H1 (cell line): Measurements from ENCODE around the gene ARHGAP26. TPM values are rescaled to one million over a fixed set of nuclear protein-coding genes. Genes with fewer than 3 reads are reported as not detected.
"Not testable (repeated sequence)": the region's sequence is repeated elsewhere in the genome, so short reads cannot be mapped to it uniquely, and the experiment has no call there.

ENCODE experiments used
- CTCF ChIA-PET: fragments of 300-600 bp; sonication (Branson Sonifier 250); formaldehyde crosslinking; loops from one replicate; lab custom pipeline; 2021; ENCODE audit not compliant: partially characterized antibody; lab: Charles Lee
- POLR2A ChIA-PET: fragments of 300-600 bp; sonication (Branson Sonifier 250); formaldehyde crosslinking; loops from one replicate; lab custom pipeline; 2021; ENCODE audit warnings: inconsistent platforms; ENCODE audit not compliant: partially characterized antibody; lab: Charles Lee
- DNase-seq, 2 experiments: peaks; one replicate each; pipeline versions ENCODE4 v3.0.0 to v3.0.0-alpha.2; 2010 to 2022; ENCODE audit warnings: low spot score in 2 of 2, low read depth in 1 of 2, mixed read lengths in 1 of 2
- FAIRE-seq: peaks from 2 replicates; lab custom pipeline; 2011; peaks lifted over from hg19 to GRCh38; lab: Jason Lieb, UNC
- H2AFZ ChIP-seq: 2 replicates; pipeline ENCODE4 v1.8.1; 2012; ENCODE audit warnings: low read length, inconsistent platforms
- H2AK5ac ChIP-seq: 2 replicates; pipeline ENCODE4 v1.6.1; 2013; ENCODE audit warnings: low read depth, low read length
- H2BK120ac ChIP-seq: replicated peaks from 2 replicates; pipeline ENCODE3; 2013; ENCODE audit warnings: low read depth, low read length, inconsistent platforms
- H2BK12ac ChIP-seq: 2 replicates; pipeline ENCODE4 v1.6.1; 2013; ENCODE audit warnings: low read depth, low read length
- H2BK15ac ChIP-seq: 2 replicates; pipeline ENCODE4 v1.6.1; 2013; ENCODE audit warnings: low read length
- H2BK20ac ChIP-seq: 2 replicates; pipeline ENCODE4 v1.6.1; 2013; ENCODE audit warnings: low read length
- H2BK5ac ChIP-seq: 2 replicates; pipeline ENCODE4 v1.6.1; 2013; ENCODE audit warnings: low read depth, low read length
- H3K14ac ChIP-seq: 2 replicates; pipeline ENCODE4 v1.6.1; 2013; ENCODE audit warnings: inconsistent platforms; ENCODE audit not compliant: insufficient read length
- H3K18ac ChIP-seq: 2 replicates; pipeline ENCODE4 v1.6.1; 2013; ENCODE audit warnings: low read length; ENCODE audit errors: extremely low read depth
- H3K23ac ChIP-seq: 2 replicates; pipeline ENCODE4 v1.6.1; 2013; ENCODE audit warnings: inconsistent platforms; ENCODE audit not compliant: insufficient read length
- H3K23me2 ChIP-seq: 2 replicates; pipeline ENCODE4 v1.6.1; 2013; ENCODE audit warnings: low read depth, low read length
- H3K27ac ChIP-seq: 2 replicates; pipeline ENCODE4 v1.6.1; 2011; ENCODE audit warnings: low read depth, low read length, inconsistent platforms
- H3K27me3 ChIP-seq, 4 experiments: replicated peaks in 1 of 4; 1 replicate in 1 of 4; 2 replicates in 3 of 4; pipeline versions ENCODE4 v1.6.1 to v1.8.1; 2011 to 2013; ENCODE audit warnings: low read length in 3 of 4, mild to moderate bottlenecking in 3 of 4, inconsistent platforms in 2 of 4, mixed read lengths in 2 of 4, moderate library complexity in 1 of 4; ENCODE audit not compliant: control insufficient read depth in 3 of 4, insufficient read depth in 3 of 4; ENCODE audit errors: extremely low read depth in 1 of 4
- H3K36me3 ChIP-seq, 4 experiments: 2 replicates each; pipeline versions ENCODE4 v1.6.1 to v1.8.1; 2011 to 2013; ENCODE audit warnings: mild to moderate bottlenecking in 4 of 4, low read length in 3 of 4, moderate library complexity in 2 of 4, control low read depth in 1 of 4, inconsistent platforms in 1 of 4; ENCODE audit not compliant: insufficient read depth in 4 of 4, control insufficient read depth in 2 of 4
- H3K4ac ChIP-seq: replicated peaks from 2 replicates; pipeline ENCODE3; 2013; ENCODE audit warnings: low read length, low read depth, mixed read lengths, inconsistent platforms; ENCODE audit not compliant: insufficient read length
- H3K4me1 ChIP-seq, 4 experiments: replicated peaks in 1 of 4; 1 replicate in 1 of 4; 2 replicates in 3 of 4; pipeline versions ENCODE4 v1.6.1 to v1.8.1; 2011 to 2013; ENCODE audit warnings: low read length in 3 of 4, inconsistent platforms in 2 of 4, mixed read lengths in 1 of 4; ENCODE audit not compliant: insufficient read depth in 4 of 4, control insufficient read depth in 3 of 4
- H3K4me2 ChIP-seq, 2 experiments: 2 replicates each; pipeline versions ENCODE4 v1.6.1 to v1.8.1; 2011 to 2013; ENCODE audit warnings: low read depth in 2 of 2, low read length in 2 of 2, control low read depth in 1 of 2, inconsistent platforms in 1 of 2, mild to moderate bottlenecking in 1 of 2; ENCODE audit not compliant: insufficient read depth in 1 of 2
- H3K4me3 ChIP-seq, 4 experiments: fragments of 200-600, 300-600 bp in 1 of 4; sonication (generic), shearing (Covaris generic), sonication (Bioruptor Twin) in 1 of 4; 2 replicates each; pipeline versions ENCODE4 v1.5.1 to v1.8.1; 2011 to 2016; ENCODE audit warnings: low read length in 4 of 4, low read depth in 3 of 4, control low read depth in 2 of 4, inconsistent platforms in 2 of 4, mild to moderate bottlenecking in 2 of 4, mixed read lengths in 1 of 4, moderate library complexity in 1 of 4; ENCODE audit not compliant: insufficient read depth in 2 of 4; ENCODE audit errors: extremely low read depth in 1 of 4
- H3K56ac ChIP-seq: replicated peaks from 2 replicates; pipeline ENCODE3; 2013; ENCODE audit warnings: low read depth, mild to moderate bottlenecking, mixed read lengths, low read length, inconsistent platforms; ENCODE audit not compliant: insufficient read length
- H3K79me1 ChIP-seq: 2 replicates; pipeline ENCODE4 v1.6.1; 2013; ENCODE audit warnings: low read depth, low read length, control low read depth
- H3K79me2 ChIP-seq, 2 experiments: 2 replicates each; pipeline versions ENCODE4 v1.6.1 to v1.8.1; 2012 to 2013; ENCODE audit warnings: low read length in 2 of 2, mild to moderate bottlenecking in 2 of 2, inconsistent platforms in 1 of 2; ENCODE audit not compliant: insufficient read depth in 2 of 2, control insufficient read depth in 1 of 2
- H3K9ac ChIP-seq, 4 experiments: replicated peaks in 1 of 4; 1 replicate in 1 of 4; 2 replicates in 3 of 4; pipeline versions ENCODE4 v1.6.1 to v1.8.1; 2011 to 2013; ENCODE audit warnings: low read depth in 3 of 4, low read length in 3 of 4, control low read depth in 2 of 4, mild to moderate bottlenecking in 2 of 4, moderate library complexity in 2 of 4, inconsistent platforms in 1 of 4; ENCODE audit errors: extremely low read depth in 1 of 4
- H3K9me3 ChIP-seq, 2 experiments: 2 replicates each; pipeline versions ENCODE4 v1.6.1 to v1.8.1; 2012 to 2013; ENCODE audit warnings: mild to moderate bottlenecking in 2 of 2, moderate library complexity in 2 of 2, control low read depth in 1 of 2, inconsistent platforms in 1 of 2, low read depth in 1 of 2, low read length in 1 of 2, mixed read lengths in 1 of 2; ENCODE audit not compliant: insufficient read depth in 2 of 2
- H4K20me1 ChIP-seq, 2 experiments: replicated peaks in 1 of 2; 2 replicates each; pipeline versions ENCODE3 to v1.8.1; 2011 to 2013; ENCODE audit warnings: inconsistent platforms in 2 of 2, low read length in 2 of 2, mild to moderate bottlenecking in 1 of 2; ENCODE audit not compliant: insufficient read depth in 2 of 2, control insufficient read depth in 1 of 2
- H4K5ac ChIP-seq: 2 replicates; pipeline ENCODE4 v1.6.1; 2013; ENCODE audit warnings: low read length, low read depth, mixed read lengths, inconsistent platforms; ENCODE audit not compliant: insufficient read length
- H4K8ac ChIP-seq: 2 replicates; pipeline ENCODE4 v1.8.0; 2013; ENCODE audit warnings: mild to moderate bottlenecking, moderate library complexity, low read length, inconsistent platforms; ENCODE audit not compliant: insufficient read depth; ENCODE audit errors: extremely low read depth
- H4K91ac ChIP-seq: replicated peaks from 2 replicates; pipeline ENCODE3; 2013; ENCODE audit warnings: low read length, mixed read lengths, inconsistent platforms; ENCODE audit not compliant: insufficient read length
- WGBS, 2 experiments: shearing (Covaris generic) in 1 of 2; methylation state at CpG; one replicate each; pipeline versions ENCODE4 v1.1.6 to v1.1.7; 2013 to 2015; ENCODE audit warnings: low lambda C conversion rate in 2 of 2, mixed read lengths in 2 of 2, inconsistent platforms in 1 of 2, low coverage in 1 of 2, missing lambda C conversion rate in 1 of 2; ENCODE audit not compliant: insufficient replicate concordance in 2 of 2, insufficient coverage in 1 of 2, insufficient read length in 1 of 2; ENCODE audit errors: extremely low coverage in 1 of 2, missing lambda C conversion rate in 1 of 2; 5-methylcytosine and 5-hydroxymethylcytosine counted together
- polyA plus RNA-seq, 7 experiments: library from polyadenylated mRNA; depleted of rRNA in 3 of 7; stranded (reverse) in 5 of 7; unstranded in 2 of 7; fragments of >200 nt in 5 of 7; fragments of 200-250 nt in 2 of 7; gene quantifications; 1 replicate in 5 of 7; 2 replicates in 1 of 7; 4 replicates in 1 of 7; pipeline versions ENCODE4 v1.2.1 to v1.2.3, GENCODE V29; 2011 to 2013; ENCODE audit warnings: missing spikeins in 2 of 7, mixed read lengths in 2 of 7
- total RNA-seq: library from RNA; stranded (reverse); fragmentation: NEBNext Ultra II Directional; extraction: Animal tissue kit (Norgen Biotek cat#: 25700); gene quantifications from 2 replicates; pipeline ENCODE4 v1.2.1, GENCODE V29; 2021

The ARHGAP26 gene
- total and polyA plus RNA-seq, 2 of the 8 experiments (the other 6 are each of a cell fraction or from before 2014, with no cell fraction given), result 7.1 to 24.8 TPM

GRCh38 chr5:143094608-143095007 is 324.4 kb downstream of the ARHGAP26 start:
- H3K9ac ChIP-seq, H3K27me3 ChIP-seq, H2BK120ac ChIP-seq, H3K9me3 ChIP-seq, H3K56ac ChIP-seq, H4K91ac ChIP-seq, H3K14ac ChIP-seq, H3K23me2 ChIP-seq, H3K36me3 ChIP-seq, H3K27ac ChIP-seq, DNase-seq, H4K8ac ChIP-seq, H2BK15ac ChIP-seq, POLR2A ChIA-PET, H3K4ac ChIP-seq, H3K23ac ChIP-seq, H3K18ac ChIP-seq, H4K5ac ChIP-seq, H3K79me2 ChIP-seq, H2AFZ ChIP-seq, H3K79me1 ChIP-seq, H2BK12ac ChIP-seq, FAIRE-seq, H2AK5ac ChIP-seq, H2BK5ac ChIP-seq, H2BK20ac ChIP-seq, H4K20me1 ChIP-seq: not testable (repeated sequence)
- Histone ChIP-seq H3K4me3 (peak overlapping the region in 1 of 4 experiments; percentile 52; a peak in 2 of 8 replicates), H3K4me2 (peak overlapping the region; percentile 64 to 68), H3K4me1 (peaks cover 0 to 10% (median 3%) of the 10 kb centered on the region in 4 experiments; a peak in 5 of 7 replicates)
- CTCF ChIA-PET, result interaction anchor here (0.7 to 1.3 kb wide), 5 partner anchors 8 to 186 kb away, joined by 3 read pairs; no protein-coding TSS in a partner anchor
- 70% methylated on average over 3 of the region's 3 CpGs; no CpG with 5 or more reads in 1 of the 2 experiments for WGBS, 2 experiments
